Fibroblast of skin of scalp (primary cell): ENCODE results near the gene SETD1B. TPM values are rescaled to one million over a fixed set of nuclear protein-coding genes. Genes with fewer than 3 reads are reported as not detected.
"Not testable (repeated sequence)": the region's sequence is repeated elsewhere in the genome, so short reads cannot be mapped to it uniquely, and the experiment has no call there.

Experiments used
- DNase-seq: peaks from one replicate; pipeline ENCODE4 v3.0.0-alpha.2; 2013
- polyA plus RNA-seq, 2 experiments: library from polyadenylated mRNA; unstranded; fragments of 120-200 nt; gene quantifications; one replicate each; pipeline ENCODE4 v1.2.1, GENCODE V29; 2013; ENCODE audit not compliant: insufficient read length in 2 of 2

SETD1B gene
- 11.7 TPM for polyA plus RNA-seq (2013, experiment 1 of 2; ENCODE audit: insufficient read length)
- 12.0 TPM for polyA plus RNA-seq (2013, experiment 2 of 2; ENCODE audit: insufficient read length)

DNA sequence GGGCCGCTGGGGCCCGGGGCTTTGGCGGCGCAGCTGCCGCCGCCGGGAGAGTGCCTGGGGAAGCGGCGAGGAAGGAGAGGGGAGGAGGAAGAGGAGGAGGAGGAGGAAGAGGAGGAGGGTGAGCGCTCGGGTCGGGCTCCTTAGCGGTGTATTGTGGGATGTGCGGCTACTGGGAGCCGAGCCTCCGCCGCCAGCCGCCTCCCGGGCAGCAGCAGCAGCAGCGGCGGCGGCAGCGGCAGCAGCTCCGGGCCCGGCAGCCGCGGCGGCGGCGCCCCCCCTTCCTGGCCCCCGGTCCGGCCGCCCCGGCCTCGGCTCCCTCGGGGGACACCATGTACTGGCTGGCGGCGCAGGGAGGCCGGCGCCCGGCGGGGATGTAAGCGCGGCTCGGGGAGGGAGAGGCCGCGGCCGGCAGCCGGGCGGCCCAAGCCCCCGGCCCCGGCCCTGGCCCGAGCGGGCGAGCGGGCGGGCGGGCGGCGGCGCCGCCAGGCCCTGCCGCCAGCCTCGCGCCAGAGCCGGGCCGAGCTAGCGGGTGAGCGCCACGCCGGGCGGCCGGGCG lies at the start of gene SETD1B:
TSS of gene SETD1B (plus strand) at position 149 of the 556 bp plus-strand sequence. CDS start 729 bp downstream, outside the sequence.
- peak; percentile 75 for DNase-seq

DNA sequence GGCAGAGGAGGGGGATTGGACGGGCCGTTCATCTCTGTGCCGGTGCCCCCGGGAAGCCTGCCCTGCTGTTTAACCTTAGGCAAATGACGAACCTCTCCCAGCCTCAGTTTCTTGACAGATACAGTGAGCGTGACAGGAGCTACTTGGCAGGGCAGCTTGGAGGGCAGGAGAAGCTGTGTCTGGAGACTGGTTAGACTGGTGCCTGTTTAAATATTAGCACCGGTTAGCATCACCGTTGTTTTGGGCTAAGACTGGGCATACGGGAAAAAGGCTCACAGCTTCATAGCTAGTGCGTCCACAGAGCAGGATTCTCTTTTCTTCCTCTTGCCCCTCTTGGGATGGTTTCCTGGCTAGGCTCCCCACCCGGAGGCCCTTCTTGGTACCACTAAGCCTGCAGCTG lies 49.0 kb upstream of the SETD1B start:
- DNase-seq, result no peak

DNA sequence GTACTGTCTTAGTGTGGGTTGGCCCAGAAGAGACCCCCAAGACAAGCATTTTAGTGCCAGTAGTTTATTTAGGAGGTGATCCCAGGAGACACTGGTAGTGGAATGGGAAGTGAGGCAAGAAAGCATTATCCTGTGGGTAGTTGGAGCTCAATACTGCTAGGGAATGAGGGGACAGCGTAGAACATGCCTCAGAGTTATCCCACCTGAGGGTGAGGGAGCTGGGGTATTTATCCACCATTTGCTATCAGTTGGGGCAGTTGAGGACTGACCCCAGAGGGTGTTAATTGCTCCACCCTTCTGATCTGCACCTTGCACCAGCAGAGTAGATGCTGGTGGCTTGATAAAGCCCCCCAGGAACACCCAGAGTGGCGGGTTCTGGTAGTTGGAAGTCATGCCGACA lies 48.2 kb upstream of the SETD1B start:
- no peak for DNase-seq

DNA sequence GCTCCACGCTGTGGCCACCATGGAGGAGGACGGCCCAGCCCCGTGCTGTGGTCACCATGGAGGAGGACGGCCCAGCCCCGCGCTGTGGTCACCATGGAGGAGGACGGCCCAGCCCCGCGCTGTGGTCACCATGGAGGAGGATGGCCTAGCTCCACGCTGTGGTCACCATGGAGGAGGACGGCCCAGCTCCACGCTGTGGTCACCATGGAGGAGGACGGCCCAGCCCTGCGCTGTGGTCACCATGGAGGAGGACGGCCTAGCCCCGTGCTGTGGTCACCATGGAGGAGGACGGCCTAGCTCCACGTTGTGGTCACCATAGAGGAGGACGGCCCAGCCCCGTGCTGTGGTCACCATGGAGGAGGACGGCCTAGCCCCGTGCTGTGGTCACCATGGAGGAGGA lies 45.3 kb upstream of the SETD1B start:
- not testable (repeated sequence) for DNase-seq

DNA sequence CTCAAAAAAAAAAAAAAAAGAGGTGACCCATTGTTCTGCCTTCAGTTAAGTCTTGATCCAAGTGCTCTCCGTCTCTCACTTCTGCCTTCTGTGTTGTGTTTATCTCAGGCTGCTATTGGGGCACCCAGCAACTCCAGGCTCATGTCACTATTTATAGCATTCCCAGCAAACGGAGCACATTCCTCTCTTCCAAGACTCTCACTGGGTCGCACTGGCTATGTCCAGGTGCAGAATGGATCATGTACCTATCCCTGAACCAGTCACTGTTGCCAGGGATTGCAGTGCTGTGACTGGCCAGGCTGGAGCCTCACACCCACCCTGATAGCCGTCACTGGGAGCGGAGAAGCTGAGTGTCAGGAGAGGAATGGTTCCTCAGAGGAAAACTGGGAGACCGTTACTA lies 41.5 kb upstream of the SETD1B start:
- DNase-seq, result no peak

DNA sequence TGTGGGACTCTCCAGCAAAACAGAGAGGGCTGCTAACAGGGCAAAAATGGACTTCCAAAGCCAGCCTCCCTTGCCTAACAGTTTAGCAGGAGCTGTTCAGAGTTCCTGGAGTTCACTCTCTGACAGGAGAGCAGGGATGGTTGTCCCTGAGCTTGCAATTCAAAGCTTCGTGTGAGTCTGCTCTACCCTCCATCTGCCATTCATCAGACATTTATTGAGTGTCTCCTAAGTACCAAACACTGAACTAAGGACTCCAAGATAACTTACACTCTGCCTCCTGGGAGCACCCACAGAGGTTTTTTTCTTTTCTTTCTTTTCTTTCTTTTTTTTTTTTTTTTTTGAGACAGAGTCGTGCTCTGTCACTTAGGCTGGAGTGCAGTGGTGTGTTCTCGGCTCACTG lies 39.0 kb upstream of the SETD1B start:
- DNase-seq, result no peak

DNA sequence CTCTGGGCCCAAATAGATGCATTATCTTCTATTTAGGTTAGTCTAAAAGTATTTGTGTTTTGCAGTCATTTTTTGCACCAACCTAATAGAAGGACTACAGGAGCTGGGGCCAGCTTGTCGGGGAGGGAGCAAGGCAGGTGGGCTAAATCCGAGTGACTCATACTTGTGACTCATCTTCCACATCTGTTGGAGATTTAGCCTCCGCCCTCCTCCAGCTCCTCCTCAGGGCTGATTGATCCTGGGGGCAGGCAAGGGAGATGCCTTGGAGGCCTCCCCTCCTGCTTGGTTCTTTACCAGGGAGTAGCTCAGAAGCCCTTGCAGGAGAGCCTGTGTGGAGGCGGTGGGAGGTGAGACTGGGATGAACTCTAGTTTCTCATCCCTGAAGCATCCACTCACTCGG lies 38.2 kb upstream of the SETD1B start:
- peak; percentile 80 for DNase-seq

DNA sequence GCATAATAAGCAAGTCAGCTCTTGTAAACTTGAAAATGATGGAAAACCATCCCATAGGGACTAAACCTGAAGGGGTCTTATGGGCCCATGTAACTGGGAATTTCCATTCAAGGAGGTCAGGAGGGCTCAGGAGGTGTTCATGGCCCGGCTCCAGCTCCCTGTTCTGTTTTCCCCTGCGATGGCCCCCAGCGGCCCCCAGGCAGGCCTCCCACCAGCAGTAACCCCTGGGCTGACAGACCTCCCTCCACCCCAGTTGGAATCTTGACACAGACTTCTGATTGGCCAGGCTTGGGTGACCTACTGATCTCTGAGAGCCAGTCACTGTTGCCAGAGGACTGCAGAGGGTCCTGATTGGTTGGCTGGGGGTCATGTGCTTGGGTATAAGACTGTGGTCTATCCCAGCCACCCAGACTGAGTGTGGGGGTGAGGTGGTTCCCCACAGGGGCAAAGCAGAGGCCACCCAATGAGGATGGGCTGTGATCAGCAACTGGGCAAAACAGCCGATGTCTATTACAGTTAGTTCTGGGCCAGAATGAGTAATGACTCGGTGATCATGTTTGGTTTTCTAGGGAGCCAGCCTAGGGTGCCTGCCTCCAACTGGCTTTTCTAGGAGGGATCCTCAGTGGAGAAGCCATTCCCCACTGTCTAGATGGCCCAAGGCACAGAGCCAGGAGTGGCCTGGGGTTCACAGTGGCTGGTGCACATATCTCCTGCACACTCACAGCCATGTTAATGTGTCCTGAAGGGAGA lies 37.3 kb upstream of the SETD1B start:
- DNase-seq, result peak; percentile 20

DNA sequence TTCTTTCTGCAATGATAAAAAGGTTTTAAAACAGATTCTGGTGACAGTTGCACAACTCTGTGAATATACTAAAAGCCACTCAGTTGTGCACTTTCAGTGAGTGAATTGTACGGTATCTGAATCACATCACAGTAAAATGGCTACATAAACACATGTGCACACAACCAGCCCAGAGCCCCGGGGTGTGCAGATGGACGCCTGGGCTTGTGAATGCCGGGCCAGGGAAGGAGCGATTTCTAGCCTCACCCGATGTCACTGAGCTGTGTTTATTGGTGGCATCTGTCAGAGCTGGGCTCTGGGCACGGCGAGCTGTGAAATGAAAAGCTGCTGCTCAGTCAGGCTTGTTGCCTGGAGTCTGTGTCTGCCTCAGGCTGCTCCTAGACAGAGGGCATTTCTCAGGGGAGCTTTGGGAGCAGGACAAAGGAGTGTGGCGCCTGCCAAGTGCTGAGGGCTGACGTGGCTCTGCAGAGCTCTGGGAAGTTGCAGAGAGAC lies 36.2 kb upstream of the SETD1B start:
- DNase-seq, result peak; percentile 76

DNA sequence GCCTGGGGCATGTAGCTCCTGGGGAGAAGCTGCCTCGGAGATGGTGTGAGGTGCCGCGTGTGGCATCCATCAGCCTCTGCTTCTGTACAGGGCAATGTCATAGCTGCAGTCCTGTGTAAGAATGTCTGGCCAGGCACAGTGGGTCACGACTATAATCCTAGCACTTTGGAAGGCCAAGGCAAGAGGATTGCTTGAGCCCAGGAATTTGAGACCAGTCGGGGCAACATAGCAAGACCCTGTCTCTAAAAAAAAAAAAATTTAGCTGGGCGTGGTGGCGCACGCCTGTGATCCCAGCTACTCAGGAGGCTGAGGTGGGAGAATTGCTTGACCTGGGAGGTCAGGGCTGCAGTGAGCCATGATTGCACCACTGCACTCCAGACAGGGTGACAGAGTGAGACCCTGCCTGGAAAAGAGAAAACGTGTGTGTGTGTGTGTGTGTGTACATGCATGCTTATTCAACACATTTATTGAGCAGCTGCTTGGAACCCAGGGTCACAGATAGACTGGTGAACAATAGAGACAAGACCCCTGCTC lies 34.4 kb upstream of the SETD1B start:
- no peak for DNase-seq

DNA sequence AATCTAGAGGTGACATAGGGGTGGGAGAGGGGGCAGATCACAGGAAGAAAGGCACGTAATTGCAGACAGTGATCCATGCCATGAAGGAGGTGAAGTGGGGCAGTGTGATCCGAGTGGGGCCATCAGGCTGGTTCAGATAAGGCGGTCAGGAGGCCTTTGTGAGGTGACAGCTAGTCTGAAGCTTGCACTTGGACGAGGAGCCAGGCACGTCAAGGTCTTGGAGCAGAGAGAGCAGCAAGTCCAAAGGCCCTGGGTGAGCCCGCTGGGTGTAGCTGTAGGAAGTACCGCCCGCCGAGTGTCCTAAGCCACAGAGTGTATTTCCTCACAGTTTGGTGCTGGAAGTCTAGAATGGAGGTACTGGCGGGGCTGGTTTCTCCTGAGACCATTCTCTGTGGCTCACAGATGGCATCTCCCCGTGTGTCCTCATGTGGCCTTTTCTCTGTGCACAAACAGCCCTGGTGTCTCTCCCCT lies 33.9 kb upstream of the SETD1B start:
- no peak for DNase-seq

DNA sequence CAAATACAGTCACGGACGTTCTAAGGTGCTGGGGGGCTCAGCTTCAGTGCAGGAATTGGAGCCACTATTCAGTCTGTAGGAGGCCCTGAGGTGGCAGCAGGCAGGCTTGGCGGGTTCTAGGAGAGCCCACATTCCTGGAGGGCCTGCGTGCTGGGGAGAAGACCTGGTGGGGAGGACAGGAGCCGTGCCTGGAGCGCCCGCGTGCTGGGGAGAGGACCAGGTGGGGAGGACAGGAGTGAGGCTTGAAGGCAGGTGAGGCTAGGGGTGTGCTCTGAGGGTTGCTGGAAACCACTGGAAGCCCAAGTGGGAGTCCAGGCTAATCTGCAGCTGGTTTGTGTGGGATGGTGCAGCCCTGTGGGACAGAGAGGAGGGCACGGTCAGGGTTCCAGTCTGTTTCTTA lies 33.4 kb upstream of the SETD1B start:
- no peak for DNase-seq

DNA sequence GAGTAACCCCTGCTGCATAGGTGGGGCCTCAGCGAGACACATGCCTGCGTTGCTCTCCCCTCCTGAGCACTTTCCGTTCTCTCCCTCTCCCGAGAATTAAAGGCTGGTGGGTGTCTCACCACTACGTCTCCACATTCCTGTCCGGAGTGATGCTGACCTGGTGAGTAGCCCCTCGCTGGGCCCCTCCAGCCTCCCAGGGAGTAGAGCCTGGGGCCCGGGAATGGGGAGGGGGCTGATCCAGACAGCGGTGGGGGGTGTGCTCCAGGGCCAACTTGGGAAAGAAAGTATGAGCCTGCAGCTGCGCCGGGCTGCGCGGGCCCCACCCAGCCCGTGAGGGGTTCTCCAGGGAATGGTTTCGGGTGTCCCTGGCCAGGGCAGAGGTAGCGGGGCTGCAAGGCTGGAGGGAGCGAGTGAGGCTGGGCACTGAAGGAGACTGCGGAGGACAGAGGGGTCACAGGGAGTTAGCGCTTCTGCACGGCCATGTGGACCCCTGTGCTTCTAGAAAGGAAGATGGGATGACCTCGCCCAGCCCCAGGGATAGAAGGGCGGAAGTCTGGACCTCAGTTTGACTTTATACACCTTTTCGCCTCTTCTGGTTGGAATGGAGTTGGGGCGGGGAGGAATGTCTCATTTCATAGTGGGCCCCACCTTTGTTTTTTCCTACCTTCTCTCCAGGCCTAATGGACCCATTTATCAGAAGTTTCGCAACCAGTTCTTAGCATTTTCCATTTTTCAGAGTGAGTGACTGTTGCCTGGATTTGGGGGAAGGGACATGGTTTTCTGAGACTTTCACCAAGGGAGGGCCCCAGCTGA lies 32.8 kb upstream of the SETD1B start:
- DNase-seq, result no peak

DNA sequence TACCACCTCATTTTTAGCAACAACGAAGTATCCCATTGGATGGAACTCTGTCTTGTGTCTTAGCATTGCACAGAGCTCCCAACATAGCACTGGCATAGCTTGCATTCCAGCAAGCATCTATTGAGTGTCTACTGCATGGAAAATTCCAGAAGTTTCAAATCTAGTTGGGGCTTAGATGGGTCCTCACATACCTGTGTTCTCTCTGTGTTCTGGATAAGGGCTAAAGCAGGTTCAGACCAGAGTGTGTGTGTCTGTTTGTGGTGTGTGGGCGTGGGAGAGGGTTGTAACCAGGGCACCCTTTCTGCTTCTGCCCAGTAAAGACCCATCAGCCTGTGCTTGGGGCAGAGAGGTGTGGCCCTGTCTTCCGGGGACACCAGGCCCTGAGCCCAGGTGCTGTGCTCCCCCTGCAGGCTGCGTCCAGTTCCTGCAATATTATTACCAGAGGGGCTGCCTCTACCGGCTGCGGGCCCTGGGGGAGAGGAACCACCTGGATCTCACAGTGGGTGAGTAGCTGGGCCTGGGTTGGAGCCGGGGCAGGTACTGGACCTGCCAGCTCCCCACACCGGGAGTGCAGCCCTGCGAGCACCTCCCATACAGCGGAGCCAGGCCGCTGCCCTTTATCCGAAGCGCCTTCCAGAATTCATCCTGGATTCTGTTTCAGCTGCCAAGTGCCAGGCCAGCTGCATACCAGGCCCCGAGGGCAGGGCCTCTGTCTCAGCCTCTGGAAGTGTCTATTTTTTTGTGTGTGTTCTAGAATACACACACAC lies 30.6 kb upstream of the SETD1B start:
- peak; percentile 59 for DNase-seq

DNA sequence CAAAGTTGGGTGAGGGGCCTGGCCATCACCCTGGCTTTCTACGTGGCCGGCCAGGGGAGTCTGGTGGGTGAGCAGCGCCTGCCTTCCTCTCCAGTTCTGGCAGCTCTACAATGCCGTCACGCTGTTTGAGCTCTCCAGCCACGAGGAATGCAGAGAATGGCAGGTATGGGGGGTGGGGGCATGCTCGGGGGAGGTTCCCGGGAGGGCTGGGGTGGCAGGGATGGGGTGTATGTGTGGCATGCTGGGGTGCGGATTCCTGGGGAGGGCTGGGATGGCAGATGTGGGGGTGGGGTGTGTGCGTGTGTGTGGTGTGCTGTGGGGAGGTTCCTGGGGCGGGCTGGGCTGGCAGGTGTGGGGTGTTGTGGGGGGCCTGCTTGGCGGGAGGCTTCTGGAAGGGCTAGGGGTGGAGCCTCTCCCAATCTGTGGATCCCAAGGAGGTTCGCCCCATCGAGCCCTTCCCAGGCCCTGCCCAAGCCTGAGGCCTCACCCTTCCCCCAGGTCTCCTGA lies 28.8 kb upstream of the SETD1B start:
- no peak for DNase-seq

DNA sequence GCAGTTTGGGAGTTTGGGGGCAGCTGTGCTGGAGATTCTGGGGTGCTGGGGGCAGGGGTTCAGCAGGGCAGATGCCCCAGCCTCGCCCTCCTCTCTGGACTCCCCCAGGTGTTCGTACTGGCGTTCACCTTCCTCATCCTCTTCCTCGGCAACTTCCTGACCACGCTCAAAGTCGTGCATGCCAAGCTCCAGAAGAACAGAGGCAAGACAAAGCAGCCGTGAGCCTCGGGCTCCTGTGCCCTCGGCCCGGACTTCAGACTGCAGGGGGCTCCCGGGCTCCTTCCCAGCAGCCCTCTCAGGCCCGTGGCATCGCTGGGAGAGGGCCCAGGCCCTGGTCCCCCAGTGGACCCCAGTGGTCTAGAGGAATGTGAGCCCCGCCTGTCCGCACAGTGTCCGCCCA lies 28.3 kb upstream of the SETD1B start:
- no peak for DNase-seq

DNA sequence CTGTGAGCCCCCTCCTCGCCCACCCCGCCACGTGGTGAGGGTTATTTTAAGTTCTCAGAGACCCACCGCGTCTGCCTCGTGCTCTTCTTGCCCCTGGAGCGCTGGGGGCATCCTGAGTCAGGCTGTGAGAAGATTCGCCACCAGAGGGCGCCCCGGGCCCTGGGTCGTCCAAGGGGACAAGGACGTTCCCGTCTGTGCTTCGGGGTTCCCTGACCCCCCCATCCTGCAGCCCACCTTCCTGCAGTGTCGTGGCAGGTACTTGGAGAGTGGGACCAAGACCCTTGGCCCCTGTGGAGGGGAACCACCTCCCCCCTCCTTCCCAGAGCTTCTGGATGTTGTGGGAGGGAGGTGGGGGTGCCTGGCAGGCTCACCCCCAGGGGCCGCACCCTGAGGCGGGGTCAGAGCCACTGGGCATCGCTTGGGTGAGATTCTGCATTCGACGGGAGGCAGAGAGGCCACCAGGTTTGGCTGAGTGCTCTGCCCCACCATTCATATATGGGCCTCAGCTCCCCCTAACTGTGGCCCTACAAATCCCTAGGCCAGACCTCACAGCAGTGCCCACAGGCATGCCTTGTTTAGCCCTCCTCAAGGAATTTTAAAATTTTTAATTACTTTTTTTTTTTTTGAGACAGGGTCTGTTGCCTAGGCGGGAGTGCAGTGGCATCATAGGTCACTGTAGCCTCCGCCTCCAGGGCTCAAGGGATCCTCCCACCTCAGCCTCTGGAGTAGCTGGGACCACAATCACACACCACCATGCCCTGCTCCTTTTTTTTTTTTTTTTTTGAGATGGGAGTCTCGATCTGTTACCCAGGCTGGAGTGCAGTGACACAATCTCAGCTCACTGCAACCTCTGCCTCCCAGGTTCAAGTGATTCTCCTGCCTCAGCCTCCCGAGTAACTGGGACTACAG lies 27.4 kb upstream of the SETD1B start:
- peak; percentile 54 for DNase-seq

DNA sequence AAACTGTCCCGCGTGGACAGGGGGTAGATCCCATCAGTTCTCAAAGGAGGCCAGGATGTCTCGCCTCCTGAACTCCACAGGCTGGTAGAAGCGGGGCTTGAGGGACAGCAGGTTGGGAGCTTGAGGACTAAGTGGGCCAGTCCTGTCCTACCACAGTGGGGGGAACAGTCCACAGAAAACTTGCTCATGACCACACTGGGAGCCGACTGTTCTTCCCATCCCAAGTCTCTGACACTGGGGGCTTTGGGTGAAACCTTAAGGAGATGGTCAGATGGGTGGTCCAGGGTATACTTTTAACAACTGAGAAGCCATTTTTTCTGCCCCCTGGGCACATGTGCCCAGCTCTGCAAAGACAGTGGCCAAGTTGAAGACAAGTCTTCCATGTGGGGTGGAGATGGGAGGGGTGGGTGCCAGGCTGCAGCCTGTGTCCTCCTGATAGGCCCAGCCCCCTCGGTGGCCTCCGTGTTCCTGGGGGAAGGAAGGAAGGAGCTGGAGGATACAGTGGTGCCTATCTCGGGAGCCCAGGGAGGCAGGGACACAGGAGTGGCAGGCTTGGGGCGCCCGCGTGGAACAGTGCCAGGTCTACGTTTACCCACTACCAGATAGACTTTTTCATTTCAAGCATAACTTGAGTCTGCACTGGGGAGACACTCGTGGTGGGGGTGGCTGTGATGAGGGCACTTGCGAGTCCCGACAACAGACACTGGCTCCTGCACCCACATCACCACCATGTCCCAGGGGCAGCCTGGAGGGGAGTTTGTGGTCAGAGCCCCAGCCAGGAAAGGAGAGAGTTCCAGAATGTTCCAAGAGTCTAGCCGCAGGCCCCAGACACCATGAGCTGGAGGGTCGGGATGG lies 25.0 kb upstream of the SETD1B start:
- no peak for DNase-seq

DNA sequence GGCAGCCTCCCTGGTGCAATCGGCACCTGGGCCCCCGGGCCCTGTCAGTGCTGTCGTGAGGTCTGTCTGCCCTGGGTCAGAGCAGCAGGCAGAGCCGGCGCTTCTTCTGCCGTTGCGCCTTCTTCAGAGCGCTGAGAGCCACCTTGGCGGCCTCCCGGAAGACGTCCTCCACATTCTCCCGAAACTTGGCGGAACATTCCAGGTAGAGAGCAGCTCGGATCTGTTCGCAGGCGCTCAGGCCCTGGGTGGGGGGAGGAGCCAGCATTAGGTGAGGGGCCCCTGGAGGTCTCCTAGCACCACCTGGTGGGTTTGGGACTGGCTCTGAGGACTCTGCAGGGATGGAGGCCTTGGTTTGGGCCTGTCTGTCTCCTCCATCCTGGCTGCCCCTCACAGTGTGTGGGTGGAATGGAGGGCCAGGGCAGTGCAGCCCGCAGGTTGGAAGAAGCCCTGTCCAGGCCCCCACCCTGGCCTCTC lies 24.4 kb upstream of the SETD1B start:
- no peak for DNase-seq

DNA sequence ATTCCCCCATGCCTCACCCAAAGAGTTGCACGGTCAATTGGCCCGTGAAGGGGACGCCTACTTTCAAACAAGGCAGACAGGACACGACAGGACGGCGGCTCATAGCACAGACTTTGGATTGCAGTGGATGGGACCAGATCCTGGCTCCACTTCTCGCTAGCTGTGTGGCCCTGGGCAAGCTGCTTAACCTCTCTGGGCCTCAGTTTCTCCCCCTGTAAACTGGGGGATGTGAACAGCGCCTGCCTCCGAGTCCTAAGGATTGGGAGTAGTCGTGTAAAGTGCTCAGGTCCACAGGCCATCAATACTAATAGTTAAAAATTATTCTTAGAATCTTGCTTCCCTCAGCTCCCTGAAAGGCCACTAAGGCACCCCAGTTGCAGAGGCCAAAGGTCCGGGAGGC lies 23.4 kb upstream of the SETD1B start:
- no peak for DNase-seq
